ENCODE results near the gene ANGPTL1. TPM values are rescaled to one million over a fixed set of nuclear protein-coding genes. Genes with fewer than 3 reads are reported as not detected.

ANGPTL1 gene
- total and polyA plus RNA-seq, 2 of the 13 experiments (the other 11 are each of a cell fraction or from before 2014, with no cell fraction given) = 2.9 to 9.3 TPM

- TF ChIP-seq TBX2 (CRISPR knock-in tag; IDR thresholded peaks at IDR 0.05; ENCODE audit: borderline replicate concordance) (peak; percentile 49; the same call in 1 of the 2 replicates), ZNF646 (CRISPR knock-in tag; IDR thresholded peaks at IDR 0.05) (no peak), MTF1 (CRISPR knock-in tag; IDR thresholded peaks at IDR 0.05) (no peak), KDM6A (CRISPR knock-in tag; IDR thresholded peaks at IDR 0.05; ENCODE audit: low read depth) (0 out of 2 replicates have a peak, but pooled peaks have one; percentile 28), IRF2 (CRISPR knock-in tag; IDR thresholded peaks at IDR 0.05) (no peak), MLXIP (CRISPR knock-in tag; IDR thresholded peaks at IDR 0.05; ENCODE audit: borderline replicate concordance) (no peak), TFDP2 (CRISPR knock-in tag; IDR thresholded peaks at IDR 0.05) (no peak), ZNF468 (CRISPR knock-in tag; IDR thresholded peaks at IDR 0.05) (no peak), MATR3 (CRISPR knock-in tag; IDR thresholded peaks at IDR 0.05) (no peak), HBP1 (CRISPR knock-in tag; IDR thresholded peaks at IDR 0.05; ENCODE audit: low read depth) (no peak), POLR2G (IDR thresholded peaks at IDR 0.05; ENCODE audit: low read depth, low read length) (peak; percentile 80), NR3C1 (CRISPR knock-in tag; IDR thresholded peaks at IDR 0.05) (no peak), ZNF205 (CRISPR knock-in tag; IDR thresholded peaks at IDR 0.05) (no peak), ZNF251 (CRISPR knock-in tag; IDR thresholded peaks at IDR 0.05) (no peak), ZNF557 (CRISPR knock-in tag; IDR thresholded peaks at IDR 0.05) (no peak), SIX1 (CRISPR knock-in tag; IDR thresholded peaks at IDR 0.05; ENCODE audit: borderline replicate concordance) (peak; percentile 10; the same call in 1 of the 2 replicates)
These were observed 45.7 kb upstream of the ANGPTL1 start (continued) for GRCh38 chr1:178916448-178917174.
